GM10847 (cell line): Measurements from ENCODE around the gene GATAD2B.

Experiments used
- POLR2A ChIP-seq: IDR thresholded peaks from 2 replicates; pipeline ENCODE4 v1.6.1; 2011; ENCODE audit not compliant: insufficient read length; ENCODE audit errors: extremely low read depth

The GATAD2B gene

GRCh38 chr1:153790313-153790965, 132.3 kb downstream of the GATAD2B start:
- TF ChIP-seq POLR2A: no peak

- TF ChIP-seq POLR2A: no peak
Observed at GRCh38 chr1:153789478-153790034, 133.2 kb downstream of the GATAD2B start.

GRCh38 chr1:153786038-153786790, 136.6 kb downstream of the GATAD2B start:
- no peak for TF ChIP-seq POLR2A

- peak; percentile 95 for TF ChIP-seq POLR2A
Observed at GRCh38 chr1:153783233-153784190, 139.3 kb downstream of the GATAD2B start.

GRCh38 chr1:153780551-153780950, 142.2 kb downstream of the GATAD2B start:
- TF ChIP-seq POLR2A: no peak

GRCh38 chr1:153779781-153780541, 142.8 kb downstream of the GATAD2B start:
- no peak for TF ChIP-seq POLR2A

- TF ChIP-seq POLR2A: no peak
Observed at GRCh38 chr1:153778824-153779519, 143.8 kb downstream of the GATAD2B start.

- no peak for TF ChIP-seq POLR2A
Observed at GRCh38 chr1:153778051-153778823, 144.5 kb downstream of the GATAD2B start.

GRCh38 chr1:153777648-153778047, 145.1 kb downstream of the GATAD2B start:
- no peak for TF ChIP-seq POLR2A

- TF ChIP-seq POLR2A: no peak
Observed at GRCh38 chr1:153776845-153777370, 145.9 kb downstream of the GATAD2B start.

GRCh38 chr1:153776352-153776751, 146.4 kb downstream of the GATAD2B start:
- no peak for TF ChIP-seq POLR2A

GRCh38 chr1:153775458-153776327, 147.1 kb downstream of the GATAD2B start:
- no peak for TF ChIP-seq POLR2A
